Mesenchymal stem cell (in vitro differentiated cells and primary cell): ENCODE measurements around the gene TBPL1.

ENCODE experiments used
- DNase-seq: peaks from one replicate; pipeline ENCODE4 v3.0.0-alpha.2; 2013
- H2AFZ ChIP-seq: one replicate; pipeline ENCODE4 v1.6.1; 2013; ENCODE audit warnings: low read depth, mild to moderate bottlenecking, control low read depth, inconsistent platforms, low read length, moderate library complexity
- H2AK5ac ChIP-seq: 2 replicates; pipeline ENCODE4 v1.6.1; 2013; ENCODE audit warnings: low read length, moderate library complexity, mild to moderate bottlenecking, inconsistent platforms; ENCODE audit not compliant: severe bottlenecking
- H2BK120ac ChIP-seq: one replicate; pipeline ENCODE4 v1.6.1; 2013; ENCODE audit warnings: low read depth, mild to moderate bottlenecking, inconsistent platforms, low read length, moderate library complexity
- H2BK12ac ChIP-seq, 2 experiments: one replicate each; pipeline ENCODE4 v1.6.1; 2013; ENCODE audit warnings: inconsistent platforms in 2 of 2, low read length in 2 of 2, mild to moderate bottlenecking in 2 of 2, moderate library complexity in 2 of 2, control low read depth in 1 of 2
- H2BK15ac ChIP-seq: one replicate; pipeline ENCODE4 v1.6.1; 2013; ENCODE audit warnings: mild to moderate bottlenecking, low read depth, inconsistent platforms; ENCODE audit not compliant: poor library complexity, severe bottlenecking
- H2BK5ac ChIP-seq: 2 replicates; pipeline ENCODE4 v1.6.1; 2013; ENCODE audit warnings: low read depth, mild to moderate bottlenecking, low read length, control low read depth, inconsistent platforms; ENCODE audit not compliant: poor library complexity, severe bottlenecking
- H3K14ac ChIP-seq, 2 experiments: one replicate each; pipeline ENCODE4 v1.6.1; 2013; ENCODE audit warnings: inconsistent platforms in 2 of 2, low read length in 2 of 2, control low read depth in 1 of 2, mild to moderate bottlenecking in 1 of 2, moderate library complexity in 1 of 2
- H3K18ac ChIP-seq, 2 experiments: one replicate each; pipeline ENCODE4 v1.6.1; 2013; ENCODE audit warnings: inconsistent platforms in 2 of 2, low read length in 2 of 2, control low read depth in 1 of 2, low read depth in 1 of 2, mild to moderate bottlenecking in 1 of 2
- H3K23ac ChIP-seq, 2 experiments: one replicate each; pipeline ENCODE4 v1.6.1; 2013; ENCODE audit warnings: inconsistent platforms in 2 of 2, low read length in 2 of 2, mild to moderate bottlenecking in 2 of 2, moderate library complexity in 2 of 2, control low read depth in 1 of 2
- H3K27ac ChIP-seq: 2 replicates; pipeline ENCODE4 v1.5.1; 2013; ENCODE audit warnings: mild to moderate bottlenecking, moderate library complexity, low read length, control low read depth, inconsistent platforms; ENCODE audit not compliant: poor library complexity, severe bottlenecking
- H3K27me3 ChIP-seq, 2 experiments: 2 replicates each; pipeline versions ENCODE4 v1.6.1 to v1.7.0; 2013; ENCODE audit warnings: low read length in 2 of 2, mild to moderate bottlenecking in 2 of 2, moderate library complexity in 2 of 2, control low read depth in 1 of 2, inconsistent platforms in 1 of 2; ENCODE audit not compliant: control insufficient read depth in 1 of 2, insufficient read depth in 1 of 2
- H3K36me3 ChIP-seq, 2 experiments: 2 replicates each; pipeline versions ENCODE4 v1.6.1 to v1.7.0; 2013; ENCODE audit warnings: low read length in 2 of 2, control low read depth in 1 of 2, inconsistent platforms in 1 of 2, low read depth in 1 of 2, mild to moderate bottlenecking in 1 of 2; ENCODE audit not compliant: insufficient read depth in 2 of 2, control insufficient read depth in 1 of 2
- H3K4ac ChIP-seq, 2 experiments: one replicate each; pipeline ENCODE4 v1.6.1; 2013; ENCODE audit warnings: inconsistent platforms in 2 of 2, low read length in 2 of 2, mild to moderate bottlenecking in 2 of 2, moderate library complexity in 2 of 2, control low read depth in 1 of 2, low read depth in 1 of 2
- H3K4me1 ChIP-seq: 2 replicates; pipeline ENCODE4 v1.6.1; 2013; ENCODE audit warnings: low read depth, low read length, control low read depth; ENCODE audit not compliant: control insufficient read depth, insufficient read depth
- H3K4me2 ChIP-seq: 2 replicates; pipeline ENCODE4 v1.6.1; 2013; ENCODE audit warnings: low read length, mild to moderate bottlenecking, inconsistent platforms; ENCODE audit not compliant: poor library complexity, severe bottlenecking
- H3K4me3 ChIP-seq, 2 experiments: 2 replicates each; pipeline versions ENCODE4 v1.5.1 to v1.7.0; 2013; ENCODE audit warnings: low read length in 2 of 2, mild to moderate bottlenecking in 2 of 2, control low read depth in 1 of 2, low read depth in 1 of 2; ENCODE audit not compliant: insufficient read depth in 1 of 2
- H3K79me1 ChIP-seq: replicated peaks from 2 replicates; pipeline ENCODE4 v1.6.1; 2013; ENCODE audit warnings: mild to moderate bottlenecking, control low read depth, low read length, inconsistent platforms; ENCODE audit not compliant: poor library complexity, severe bottlenecking
- H3K9ac ChIP-seq: 2 replicates; pipeline ENCODE4 v1.7.0; 2013; ENCODE audit warnings: mild to moderate bottlenecking, low read length, moderate library complexity
- H3K9me3 ChIP-seq: 2 replicates; pipeline ENCODE4 v1.7.0; 2013; ENCODE audit warnings: mild to moderate bottlenecking, low read length; ENCODE audit not compliant: control insufficient read depth
- H4K8ac ChIP-seq: one replicate; pipeline ENCODE4 v1.6.1; 2013; ENCODE audit warnings: inconsistent platforms, mild to moderate bottlenecking, low read length, moderate library complexity
- H4K91ac ChIP-seq: one replicate; pipeline ENCODE4 v1.6.1; 2013; ENCODE audit warnings: mild to moderate bottlenecking, low read length, inconsistent platforms
- WGBS: methylation state at CpG from one replicate; pipeline ENCODE4 v1.1.7; 2013; ENCODE audit warnings: mixed read lengths; 5-methylcytosine and 5-hydroxymethylcytosine counted together

TBPL1 gene

GRCh38 chr6:134015719-134016557 is 62.9 kb downstream of the TBPL1 start:
- 90% methylated on average over 3 of the region's 5 CpGs for WGBS
- DNase-seq = no peak

GRCh38 chr6:134016558-134016814 is 63.5 kb downstream of the TBPL1 start:
- H3K36me3 ChIP-seq = no peaks in the 10 kb centered on the region
- no peak overlapping the region for H3K23ac ChIP-seq
- H3K27ac ChIP-seq = no peak overlapping the region
- H2BK12ac ChIP-seq = no peak overlapping the region
- no peak overlapping the region for H3K14ac ChIP-seq
- H4K91ac ChIP-seq = no peak overlapping the region
- no peak overlapping the region for H3K9ac ChIP-seq
- H3K18ac ChIP-seq = no peak overlapping the region
- no peaks in the 10 kb centered on the region for H3K4me1 ChIP-seq
- H3K4me2 ChIP-seq = no peak overlapping the region
- no peak overlapping the region for H2BK15ac ChIP-seq
- no peaks in the 10 kb centered on the region for H3K79me1 ChIP-seq
- no peak overlapping the region for H2AFZ ChIP-seq
- no peak overlapping the region for H3K4me3 ChIP-seq
- no peak for DNase-seq
- H2BK120ac ChIP-seq = no peak overlapping the region
- no peak overlapping the region for H3K4ac ChIP-seq
- no peak overlapping the region for H4K8ac ChIP-seq
- H3K27me3 ChIP-seq = no peaks in the 10 kb centered on the region
- H3K9me3 ChIP-seq = no peaks in the 10 kb centered on the region
- no peak overlapping the region for H2BK5ac ChIP-seq
- no peak overlapping the region for H2AK5ac ChIP-seq

More at GRCh38 chr6:134015719-134016557, 62.9 kb downstream of the TBPL1 start:
- Histone ChIP-seq H3K9me3 (no peaks in the 10 kb centered on the region), H3K4me2 (no peak overlapping the region), H3K18ac (no peak overlapping the region), H2BK5ac (no peak overlapping the region), H3K27me3 (no peaks in the 10 kb centered on the region), H3K23ac (no peak overlapping the region), H3K4me1 (no peaks in the 10 kb centered on the region), H3K79me1 (no peaks in the 10 kb centered on the region), H3K27ac (no peak overlapping the region), H3K36me3 (no peaks in the 10 kb centered on the region), H2BK120ac (no peak overlapping the region), H4K8ac (no peak overlapping the region), H3K14ac (no peak overlapping the region), H4K91ac (no peak overlapping the region), H2AK5ac (no peak overlapping the region), H2BK12ac (no peak overlapping the region), H3K4ac (no peak overlapping the region), H2AFZ (no peak overlapping the region), H3K9ac (no peak overlapping the region), H2BK15ac (no peak overlapping the region), H3K4me3 (no peak overlapping the region)

- H2BK120ac ChIP-seq = no peak overlapping the region
- H3K4me2 ChIP-seq = no peak overlapping the region
- H3K79me1 ChIP-seq = no peaks in the 10 kb centered on the region
- 100% methylated on average over 1 of the region's 1 CpG for WGBS
- no peak overlapping the region for H3K4ac ChIP-seq
- no peak overlapping the region for H2AK5ac ChIP-seq
- H3K27me3 ChIP-seq = no peaks in the 10 kb centered on the region
- H3K9ac ChIP-seq = no peak overlapping the region
- H3K4me1 ChIP-seq = no peaks in the 10 kb centered on the region
- DNase-seq = no peak
- no peak overlapping the region for H2BK15ac ChIP-seq
- H4K8ac ChIP-seq = no peak overlapping the region
- H2AFZ ChIP-seq = no peak overlapping the region
- H3K14ac ChIP-seq = no peak overlapping the region
- no peaks in the 10 kb centered on the region for H3K36me3 ChIP-seq
- H2BK12ac ChIP-seq = no peak overlapping the region
- no peak overlapping the region for H3K27ac ChIP-seq
- H3K9me3 ChIP-seq = no peaks in the 10 kb centered on the region
- H4K91ac ChIP-seq = no peak overlapping the region
- no peak overlapping the region for H2BK5ac ChIP-seq
- no peak overlapping the region for H3K23ac ChIP-seq
- H3K18ac ChIP-seq = no peak overlapping the region
- H3K4me3 ChIP-seq = no peak overlapping the region
Measured at GRCh38 chr6:134020071-134020470, 67.0 kb downstream of the TBPL1 start.

GRCh38 chr6:134020543-134020942 is 67.5 kb downstream of the TBPL1 start:
- no peak overlapping the region for H2BK5ac ChIP-seq
- H3K4me3 ChIP-seq = no peak overlapping the region
- H3K23ac ChIP-seq = no peak overlapping the region
- no peak overlapping the region for H3K18ac ChIP-seq
- no peak overlapping the region for H2BK120ac ChIP-seq
- no peak overlapping the region for H3K27ac ChIP-seq
- no peak overlapping the region for H2BK15ac ChIP-seq
- no peak overlapping the region for H3K9ac ChIP-seq
- H2BK12ac ChIP-seq = no peak overlapping the region
- WGBS = 71% methylated on average over 4 of the region's 4 CpGs
- no peak overlapping the region for H4K8ac ChIP-seq
- no peak for DNase-seq
- H3K27me3 ChIP-seq = no peaks in the 10 kb centered on the region
- H3K14ac ChIP-seq = no peak overlapping the region
- no peaks in the 10 kb centered on the region for H3K4me1 ChIP-seq
- H2AK5ac ChIP-seq = no peak overlapping the region
- no peak overlapping the region for H2AFZ ChIP-seq
- H4K91ac ChIP-seq = no peak overlapping the region
- H3K4me2 ChIP-seq = no peak overlapping the region
- H3K9me3 ChIP-seq = no peaks in the 10 kb centered on the region
- no peaks in the 10 kb centered on the region for H3K79me1 ChIP-seq
- no peaks in the 10 kb centered on the region for H3K36me3 ChIP-seq
- H3K4ac ChIP-seq = no peak overlapping the region
